ENCODE data around the gene ICAM3. TPM values are rescaled to one million over a fixed set of nuclear protein-coding genes. Genes with fewer than 3 reads are reported as not detected.

ICAM3 gene
- total RNA-seq, 2 donors from 2014 or later: 2.1 to 5.9 TPM

GRCh38 chr19:10328558-10329429 lies 10.6 kb downstream of the ICAM3 start:
- no peak overlapping the region for H3K27ac ChIP-seq
- 93 to 94% methylated on average over 21 to 39 of the region's 41 CpGs for WGBS, 2 donors
- H3K9me3 ChIP-seq: no peaks in the 10 kb centered on the region
- DNase-seq (no peak), ATAC-seq (no peak)
- no peak overlapping the region for H3K4me3 ChIP-seq
- intact Hi-C loops (cut with DNase I): no loop called here
- H3K36me3 ChIP-seq (replicated peaks in 1 of 2; ENCODE audit: insufficient read depth in 1 of 2, low read depth in 2 of 2): peaks cover 0 to 33% of the 10 kb centered on the region in 2 donors
- H3K4me1 ChIP-seq: peaks cover 15% of the 10 kb centered on the region
- TF ChIP-seq CTCF (IDR thresholded peaks at IDR 0.05) (no peak), POLR2A (IDR thresholded peaks at IDR 0.05) (no peak)
- no peaks in the 10 kb centered on the region for H3K27me3 ChIP-seq

- peaks cover 13% of the 10 kb centered on the region for H3K4me1 ChIP-seq
- WGBS, 2 donors: 91 to 92% methylated on average over 5 to 7 of the region's 7 CpGs
- DNase-seq (no peak), ATAC-seq (no peak)
- H3K4me3 ChIP-seq: no peak overlapping the region
- H3K9me3 ChIP-seq: no peaks in the 10 kb centered on the region
- H3K27me3 ChIP-seq: no peaks in the 10 kb centered on the region
- intact Hi-C loops (cut with DNase I): no loop called here
- peaks cover 0 to 33% of the 10 kb centered on the region in 2 donors for H3K36me3 ChIP-seq (replicated peaks in 1 of 2; ENCODE audit: insufficient read depth in 1 of 2, low read depth in 2 of 2)
- H3K27ac ChIP-seq: no peak overlapping the region
- TF ChIP-seq CTCF (IDR thresholded peaks at IDR 0.05): no peak
- TF ChIP-seq POLR2A (IDR thresholded peaks at IDR 0.05): no peak
These were observed 11.6 kb downstream of the ICAM3 start for GRCh38 chr19:10327793-10328192.

- ATAC-seq (no peak), DNase-seq (no peak)
- no peak overlapping the region for H3K27ac ChIP-seq
- intact Hi-C loops (cut with DNase I): no loop called here
- H3K4me3 ChIP-seq: no peak overlapping the region
- peaks cover 0 to 47% of the 10 kb centered on the region in 2 donors for H3K36me3 ChIP-seq (replicated peaks in 1 of 2; ENCODE audit: insufficient read depth in 1 of 2, low read depth in 2 of 2)
- WGBS, 2 donors: 85 to 87% methylated on average over 8 of the region's 8 CpGs
- TF ChIP-seq CTCF (IDR thresholded peaks at IDR 0.05) (no peak), POLR2A (IDR thresholded peaks at IDR 0.05) (no peak)
- no peaks in the 10 kb centered on the region for H3K9me3 ChIP-seq
- no peaks in the 10 kb centered on the region for H3K4me1 ChIP-seq
- no peaks in the 10 kb centered on the region for H3K27me3 ChIP-seq
These were observed 13.7 kb downstream of the ICAM3 start for GRCh38 chr19:10325732-10326131.

- intact Hi-C loops (cut with DNase I): no loop called here
- no peak for ATAC-seq
These were observed 17.3 kb downstream of the ICAM3 start for GRCh38 chr19:10321874-10322835.

More at GRCh38 chr19:10321874-10322835, 17.3 kb downstream of the ICAM3 start:
- H3K27ac ChIP-seq: no peak overlapping the region
- no peak for DNase-seq
- no peak for TF ChIP-seq POLR2A (IDR thresholded peaks at IDR 0.05)
- TF ChIP-seq CTCF (IDR thresholded peaks at IDR 0.05): no peak
- peaks cover 0 to 25% of the 10 kb centered on the region in 2 donors for H3K36me3 ChIP-seq (replicated peaks in 1 of 2; ENCODE audit: insufficient read depth in 1 of 2, low read depth in 2 of 2)
- no peak overlapping the region for H3K4me3 ChIP-seq
- 92 to 94% methylated on average over 15 to 16 of the region's 19 CpGs for WGBS, 2 donors
- no peaks in the 10 kb centered on the region for H3K4me1 ChIP-seq
- no peaks in the 10 kb centered on the region for H3K27me3 ChIP-seq
- H3K9me3 ChIP-seq: no peaks in the 10 kb centered on the region
